SU-DHL-6 (cell line): ENCODE results near the gene RBM20.

Source experiments
- H2AFZ ChIP-seq: fragments of 200-600 bp; sonication (generic); 2 replicates; pipeline ENCODE4 v1.6.1; 2014; ENCODE audit warnings: low read depth, mild to moderate bottlenecking, moderate library complexity, mixed read lengths, antibody characterized with exemption, low read length; ENCODE audit not compliant: severe bottlenecking
- H3F3A ChIP-seq: fragments of 200-600 bp; shearing (Covaris generic); 2 replicates; pipeline ENCODE4 v1.6.0; 2016; ENCODE audit warnings: antibody characterized with exemption, mild to moderate bottlenecking; ENCODE audit not compliant: insufficient read depth
- H3K27ac ChIP-seq: fragments of 200-600 bp; sonication (generic); 2 replicates; pipeline ENCODE4 v1.5.1; 2016; ENCODE audit warnings: low read depth, mild to moderate bottlenecking, low read length, moderate library complexity, mixed read lengths
- H3K27me3 ChIP-seq: fragments of 200-600 bp; sonication (generic), shearing (Covaris generic); 2 replicates; pipeline ENCODE4 v1.6.0; 2014; ENCODE audit warnings: mild to moderate bottlenecking, low read length
- H3K36me3 ChIP-seq: fragments of 200-600 bp; sonication (generic); 2 replicates; pipeline ENCODE4 v1.6.1; 2014; ENCODE audit warnings: mild to moderate bottlenecking, low read length, mixed read lengths
- H3K4me2 ChIP-seq: fragments of 300-600, 200-600 bp; shearing (Covaris generic), sonication (generic); 2 replicates; pipeline ENCODE4 v1.6.0; 2014; ENCODE audit warnings: low read length, low read depth, mild to moderate bottlenecking; ENCODE audit not compliant: poor library complexity, severe bottlenecking
- H3K4me3 ChIP-seq: fragments of 200-600 bp; sonication (generic); 2 replicates; pipeline ENCODE4 v1.5.1; 2014; ENCODE audit warnings: antibody characterized with exemption, low read length, mild to moderate bottlenecking, mixed read lengths; ENCODE audit not compliant: insufficient read depth, poor library complexity, severe bottlenecking
- H3K79me2 ChIP-seq: fragments of 200-600 bp; sonication (generic); 2 replicates; pipeline ENCODE4 v1.6.1; 2014; ENCODE audit warnings: mild to moderate bottlenecking, low read length, moderate library complexity; ENCODE audit not compliant: insufficient read depth
- H3K9ac ChIP-seq: fragments of 200-600 bp; sonication (generic); 2 replicates; pipeline ENCODE4 v1.7.0; 2014; ENCODE audit warnings: mild to moderate bottlenecking, low read length
- H3K9me2 ChIP-seq: fragments of 200-600 bp; sonication (generic); replicated peaks from 2 replicates; pipeline ENCODE4 v1.6.1; 2014; ENCODE audit warnings: low read length; ENCODE audit not compliant: insufficient read depth
- H3K9me3 ChIP-seq: fragments of 200-600 bp; sonication (generic); 2 replicates; pipeline ENCODE4 v1.6.1; 2014; ENCODE audit warnings: low read length, mixed read lengths; ENCODE audit not compliant: insufficient read depth
- H4K20me1 ChIP-seq: fragments of 200-600 bp; sonication (generic); 2 replicates; pipeline ENCODE4 v1.6.1; 2014; ENCODE audit warnings: low read depth, mild to moderate bottlenecking, antibody characterized with exemption, low read length, moderate library complexity, mixed read lengths
- CTCF ChIP-seq: fragments of 200-600 bp; sonication (generic); IDR thresholded peaks from one replicate; pipeline ENCODE4 v1.5.1; 2017; ENCODE audit warnings: antibody characterized with exemption, mild to moderate bottlenecking, low read length, moderate library complexity; ENCODE audit not compliant: insufficient read depth, poor library complexity, severe bottlenecking
- EZH2phosphoT487 ChIP-seq: fragments of 200-600 bp; sonication (generic), shearing (Covaris generic); conservative IDR thresholded peaks from 2 replicates; pipeline ENCODE4 v1.6.1; 2018; ENCODE audit warnings: mild to moderate bottlenecking, antibody characterized with exemption, low read length, moderate library complexity, mixed read lengths

Gene RBM20

GRCh38 chr10:110642204-110643034 is 1.7 kb upstream of the RBM20 start:
- Histone ChIP-seq H3K9me2 (no peaks in the 10 kb centered on the region), H3F3A (no peaks in the 10 kb centered on the region), H3K9me3 (no peaks in the 10 kb centered on the region), H3K27ac (no peak overlapping the region), H2AFZ (no peak overlapping the region), H3K79me2 (no peaks in the 10 kb centered on the region), H3K4me2 (no peak overlapping the region), H3K36me3 (no peaks in the 10 kb centered on the region), H4K20me1 (no peaks in the 10 kb centered on the region), H3K9ac (no peak overlapping the region), H3K27me3 (no peaks in the 10 kb centered on the region), H3K4me3 (no peak overlapping the region)
- TF ChIP-seq EZH2phosphoT487, result no peak
- no peak for TF ChIP-seq CTCF

- no peaks in the 10 kb centered on the region for H3F3A ChIP-seq
- H3K9me3 ChIP-seq, result no peaks in the 10 kb centered on the region
- H3K9ac ChIP-seq, result no peak overlapping the region
- H3K79me2 ChIP-seq, result no peaks in the 10 kb centered on the region
- H3K27me3 ChIP-seq, result no peaks in the 10 kb centered on the region
- H3K36me3 ChIP-seq, result no peaks in the 10 kb centered on the region
- H3K4me3 ChIP-seq, result no peak overlapping the region
- H4K20me1 ChIP-seq, result no peaks in the 10 kb centered on the region
- TF ChIP-seq EZH2phosphoT487, result no peak
- no peak for TF ChIP-seq CTCF
- no peak overlapping the region for H3K27ac ChIP-seq
- H3K9me2 ChIP-seq, result no peaks in the 10 kb centered on the region
- no peak overlapping the region for H2AFZ ChIP-seq
- peak overlapping the region; percentile 36 for H3K4me2 ChIP-seq
Observed at GRCh38 chr10:110643035-110643652, 992 bp upstream of the RBM20 start.

- Histone ChIP-seq H2AFZ (no peak overlapping the region), H3F3A (no peaks in the 10 kb centered on the region), H3K79me2 (no peaks in the 10 kb centered on the region), H3K4me2 (no peak overlapping the region), H3K4me3 (no peak overlapping the region), H3K9me2 (no peaks in the 10 kb centered on the region), H3K9me3 (no peaks in the 10 kb centered on the region), H3K9ac (no peak overlapping the region), H4K20me1 (no peaks in the 10 kb centered on the region), H3K27ac (no peak overlapping the region), H3K27me3 (no peaks in the 10 kb centered on the region), H3K36me3 (no peaks in the 10 kb centered on the region)
- TF ChIP-seq CTCF (no peak), EZH2phosphoT487 (no peak)
Observed at GRCh38 chr10:110644598-110645462, 694 bp downstream of the RBM20 start.
